Smooth muscle cell (in vitro differentiated cells): ENCODE measurements around the gene USP46. TPM values are rescaled to one million over a fixed set of nuclear protein-coding genes. Genes with fewer than 3 reads are reported as not detected.
A peak's percentile ranks its signal among the peaks of the same experiment; 100 is the strongest.

Source experiments
- DNase-seq: peaks from one replicate; lab custom pipeline; 2025; ENCODE audit not compliant: unreplicated experiment; lab: John Stamatoyannopoulos, UW
- H2AFZ ChIP-seq: fragments of 200-600 bp; sonication (generic); 2 replicates; pipeline ENCODE4 v1.6.0; 2016; ENCODE audit warnings: antibody characterized with exemption, low read depth, mild to moderate bottlenecking
- H3F3A ChIP-seq: fragments of 200-600 bp; sonication (generic); 2 replicates; pipeline ENCODE4 v1.6.0; 2017; ENCODE audit warnings: antibody characterized with exemption, low read depth
- H3K27ac ChIP-seq: fragments of 200-600 bp; sonication (generic); 2 replicates; pipeline ENCODE4 v1.5.1; 2016; ENCODE audit warnings: low read depth, mild to moderate bottlenecking
- H3K27me3 ChIP-seq: fragments of 200-600 bp; sonication (generic); 2 replicates; pipeline ENCODE4 v1.6.1; 2016; ENCODE audit warnings: low read depth, mild to moderate bottlenecking
- H3K36me3 ChIP-seq: fragments of 200-600 bp; sonication (generic); 2 replicates; pipeline ENCODE4 v1.5.1; 2016; ENCODE audit warnings: low read depth
- H3K4me1 ChIP-seq: fragments of 200-600 bp; sonication (generic); 2 replicates; pipeline ENCODE4 v1.5.1; 2016; ENCODE audit warnings: low read depth
- H3K4me2 ChIP-seq: fragments of 200-600 bp; sonication (generic); 2 replicates; pipeline ENCODE4 v1.6.0; 2016; ENCODE audit warnings: mild to moderate bottlenecking
- H3K4me3 ChIP-seq: fragments of 200-600 bp; sonication (generic); 2 replicates; pipeline ENCODE4 v1.5.1; 2016; ENCODE audit warnings: mild to moderate bottlenecking
- H3K79me2 ChIP-seq: fragments of 200-600 bp; sonication (generic); 2 replicates; pipeline ENCODE4 v1.6.0; 2016; ENCODE audit warnings: low read depth, mild to moderate bottlenecking
- H3K9ac ChIP-seq: fragments of 200-600 bp; sonication (generic); 2 replicates; pipeline ENCODE4 v1.6.0; 2016; ENCODE audit warnings: low read depth
- H3K9me3 ChIP-seq: fragments of 200-600 bp; sonication (generic); replicated peaks from 2 replicates; pipeline ENCODE4 v1.5.1; 2016; ENCODE audit warnings: low read depth
- H4K20me1 ChIP-seq: fragments of 200-600 bp; sonication (generic); 2 replicates; pipeline ENCODE4 v1.6.0; 2016; ENCODE audit warnings: low read depth
- CTCF ChIP-seq: fragments of 200-600 bp; sonication (generic); IDR thresholded peaks from 2 replicates; pipeline ENCODE4 v1.5.1; 2017; ENCODE audit warnings: borderline replicate concordance, mild to moderate bottlenecking, antibody characterized with exemption; ENCODE audit not compliant: insufficient read depth, poor library complexity, severe bottlenecking
- WGBS: methylation state at CpG from one replicate; pipeline ENCODE4 v1.1.7; 2016; ENCODE audit warnings: low lambda C conversion rate; 5-methylcytosine and 5-hydroxymethylcytosine counted together
- polyA plus RNA-seq: library from polyadenylated mRNA; unstranded; fragments of >200 nt; fragmentation: Nextera tagmentation; extraction: Ambion mirVana; gene quantifications from 2 replicates; pipeline ENCODE4 v1.2.1, GENCODE V29; 2016
- total RNA-seq: library from RNA; depleted of rRNA; stranded (reverse); fragments of >200 nt; gene quantifications from 2 replicates; pipeline ENCODE4 v1.2.3, GENCODE V29; 2014

Gene USP46
- total and polyA plus RNA-seq, 2 experiments from 2014 or later: 17.2 to 30.4 TPM

DNA sequence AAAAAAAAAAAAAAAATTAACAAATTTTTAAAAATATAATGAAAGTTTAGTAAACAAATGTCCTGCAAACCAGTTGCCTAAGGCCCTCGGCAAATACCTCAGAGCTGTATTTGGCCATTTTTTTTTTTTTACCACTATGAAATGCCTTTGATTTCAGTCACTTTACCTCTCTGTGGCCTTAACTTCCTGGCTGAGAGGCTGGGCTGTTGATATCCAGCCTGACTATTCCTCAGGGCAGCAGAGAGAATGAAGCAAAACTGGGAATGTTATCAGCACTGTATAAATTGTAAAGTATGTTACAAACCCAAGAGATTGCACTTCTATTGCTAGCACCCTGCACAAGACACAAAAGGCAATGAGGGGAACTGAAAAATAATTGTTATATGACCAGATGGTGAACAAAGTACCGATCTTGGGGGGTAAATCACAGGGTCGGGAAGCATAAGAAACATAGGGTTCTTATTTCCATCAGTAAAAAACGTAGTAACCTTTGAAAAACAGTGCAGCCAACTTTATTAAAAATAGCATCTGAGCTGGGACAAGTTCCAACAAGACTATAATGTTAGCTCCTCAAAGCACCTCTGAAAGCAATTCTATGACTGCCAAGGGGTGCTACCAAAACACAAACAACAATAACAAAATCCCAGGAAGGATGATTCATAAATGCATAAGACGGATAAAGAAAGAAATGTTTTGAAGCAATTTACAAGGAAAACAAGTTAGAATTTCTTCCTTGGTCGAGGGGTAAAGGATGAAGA, 18.1 kb downstream of the USP46 start:
- H3K4me3 ChIP-seq: no peak overlapping the region
- no peaks in the 10 kb centered on the region for H3F3A ChIP-seq
- DNase-seq: no peak
- H3K9ac ChIP-seq: peak overlapping the region; percentile 9
- peak overlapping the region; percentile 25 for H3K4me2 ChIP-seq
- H3K27me3 ChIP-seq: no peaks in the 10 kb centered on the region
- no peak overlapping the region for H2AFZ ChIP-seq
- no peak for TF ChIP-seq CTCF
- no peaks in the 10 kb centered on the region for H3K36me3 ChIP-seq
- peak overlapping the region; percentile 81 for H3K27ac ChIP-seq
- 74% methylated on average over 6 of the region's 6 CpGs for WGBS
- H3K79me2 ChIP-seq: peaks cover 92% of the 10 kb centered on the region
- H3K9me3 ChIP-seq: no peaks in the 10 kb centered on the region
- peaks cover 79% of the 10 kb centered on the region for H4K20me1 ChIP-seq
- H3K4me1 ChIP-seq: peaks cover 5% of the 10 kb centered on the region

DNA sequence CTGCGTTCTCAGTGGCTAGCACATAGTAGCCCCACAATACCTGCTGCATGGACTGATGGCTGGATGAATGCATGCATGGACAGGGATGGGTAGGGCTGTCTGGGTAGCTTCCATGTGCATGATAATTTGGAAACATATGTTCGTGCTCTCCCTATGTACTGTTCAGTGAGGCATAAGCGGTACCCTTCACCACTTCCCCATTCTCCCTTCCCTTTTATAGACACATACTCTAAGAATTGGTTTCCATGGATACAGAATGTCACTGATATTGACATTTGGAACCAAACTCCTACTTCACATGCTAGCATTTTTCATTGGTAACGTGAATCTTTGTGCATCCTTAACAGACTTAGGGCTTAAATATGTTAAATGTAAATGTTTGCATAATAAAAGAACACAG, 20.4 kb downstream of the USP46 start:
- Histone ChIP-seq H3F3A (no peaks in the 10 kb centered on the region), H3K9me3 (no peaks in the 10 kb centered on the region), H2AFZ (no peak overlapping the region), H3K27me3 (no peaks in the 10 kb centered on the region), H3K9ac (no peak overlapping the region), H3K27ac (no peak overlapping the region), H4K20me1 (peaks cover 76% of the 10 kb centered on the region), H3K4me2 (no peak overlapping the region), H3K36me3 (no peaks in the 10 kb centered on the region), H3K4me1 (peaks cover 5% of the 10 kb centered on the region), H3K4me3 (no peak overlapping the region), H3K79me2 (peaks cover 90% of the 10 kb centered on the region)
- no peak for TF ChIP-seq CTCF
- 95% methylated on average over 4 of the region's 4 CpGs for WGBS
- no peak for DNase-seq

DNA sequence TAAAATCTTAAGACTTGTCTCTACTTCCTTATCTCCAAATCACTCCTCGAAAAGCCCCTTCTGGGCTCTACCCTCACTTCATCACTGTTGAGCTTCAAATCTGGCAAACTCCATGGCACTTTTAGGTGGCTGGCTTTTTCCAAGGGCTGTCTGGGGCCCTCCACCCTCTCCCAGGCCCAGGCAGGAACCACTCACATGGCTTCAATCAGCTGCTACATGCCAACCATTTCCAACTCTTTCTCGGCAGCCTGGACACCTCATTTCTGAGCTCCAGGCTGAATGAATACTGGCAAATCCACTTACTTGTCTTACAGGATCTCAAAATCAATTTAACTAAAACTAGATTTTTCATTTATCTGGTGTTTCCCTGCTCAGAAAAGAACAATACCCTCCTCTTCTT, 22.0 kb downstream of the USP46 start:
- Histone ChIP-seq H3K79me2 (peaks cover 82% of the 10 kb centered on the region), H3K27me3 (no peaks in the 10 kb centered on the region), H3F3A (no peaks in the 10 kb centered on the region), H3K36me3 (no peaks in the 10 kb centered on the region), H3K4me3 (no peak overlapping the region), H3K9me3 (no peaks in the 10 kb centered on the region), H3K4me2 (no peak overlapping the region), H3K9ac (no peak overlapping the region), H3K27ac (no peak overlapping the region), H3K4me1 (peaks cover 5% of the 10 kb centered on the region), H4K20me1 (peaks cover 75% of the 10 kb centered on the region), H2AFZ (no peak overlapping the region)
- TF ChIP-seq CTCF: no peak
- no peak for DNase-seq
- WGBS: 85% methylated on average over 2 of the region's 2 CpGs

DNA sequence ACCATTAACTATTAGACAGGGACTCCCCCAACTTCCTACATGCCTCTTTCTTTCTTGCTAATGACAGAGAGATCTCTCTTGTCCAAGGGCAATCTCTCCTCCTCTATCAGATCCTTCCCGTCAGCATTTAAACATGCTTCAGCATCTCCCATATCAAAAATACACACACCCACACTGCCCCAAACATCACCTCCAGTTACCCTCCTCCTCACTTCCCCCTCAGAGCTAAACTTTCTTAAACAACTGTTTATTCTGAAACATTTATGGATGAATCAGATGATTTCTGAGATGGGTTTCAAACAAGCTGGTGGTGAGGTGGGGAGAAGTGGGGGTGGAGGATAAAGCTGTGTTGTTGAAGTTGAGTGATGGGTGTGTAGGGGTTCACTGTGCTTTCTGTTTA, 23.5 kb downstream of the USP46 start:
- H3F3A ChIP-seq: no peaks in the 10 kb centered on the region
- no peak overlapping the region for H2AFZ ChIP-seq
- no peaks in the 10 kb centered on the region for H3K27me3 ChIP-seq
- no peak for DNase-seq
- H3K9me3 ChIP-seq: no peaks in the 10 kb centered on the region
- 81% methylated on average over 1 of the region's 1 CpG for WGBS
- peaks cover 75% of the 10 kb centered on the region for H4K20me1 ChIP-seq
- no peak overlapping the region for H3K4me2 ChIP-seq
- no peaks in the 10 kb centered on the region for H3K4me1 ChIP-seq
- no peak overlapping the region for H3K27ac ChIP-seq
- H3K9ac ChIP-seq: no peak overlapping the region
- peaks cover 68% of the 10 kb centered on the region for H3K79me2 ChIP-seq
- no peak overlapping the region for H3K4me3 ChIP-seq
- H3K36me3 ChIP-seq: no peaks in the 10 kb centered on the region
- no peak for TF ChIP-seq CTCF
